Endothelial cell (in vitro differentiated cells): ENCODE measurements around the gene DDX28. TPM values are rescaled to one million over a fixed set of nuclear protein-coding genes. Genes with fewer than 3 reads are reported as not detected.

Experiments used
- DNase-seq: peaks from one replicate; pipeline ENCODE4 v3.0.0; 2021; ENCODE audit warnings: low spot score
- H3K27ac Mint-ChIP-seq: one replicate; pipeline ENCODE4 v1.8.0; 2021; ENCODE audit warnings: mixed read lengths, inconsistent platforms; ENCODE audit not compliant: unreplicated experiment
- H3K27me3 Mint-ChIP-seq: one replicate; pipeline ENCODE4 v1.8.0; 2021; ENCODE audit warnings: mild to moderate bottlenecking, moderate library complexity, mixed read lengths, inconsistent platforms; ENCODE audit not compliant: unreplicated experiment
- H3K36me3 Mint-ChIP-seq: one replicate; pipeline ENCODE4 v1.8.0; 2021; ENCODE audit warnings: mild to moderate bottlenecking, low read depth, mixed read lengths, inconsistent platforms; ENCODE audit not compliant: unreplicated experiment
- H3K4me1 Mint-ChIP-seq: one replicate; pipeline ENCODE4 v1.8.0; 2021; ENCODE audit warnings: mild to moderate bottlenecking, mixed read lengths, inconsistent platforms; ENCODE audit not compliant: unreplicated experiment
- H3K4me3 Mint-ChIP-seq: one replicate; pipeline ENCODE4 v1.8.0; 2021; ENCODE audit warnings: mild to moderate bottlenecking, mixed read lengths, inconsistent platforms; ENCODE audit not compliant: unreplicated experiment
- H3K9me3 Mint-ChIP-seq: one replicate; pipeline ENCODE4 v1.8.0; 2021; ENCODE audit warnings: mixed read lengths, inconsistent platforms; ENCODE audit not compliant: unreplicated experiment
- CTCF ChIP-seq: fragments of 200-600 bp; sonication (generic); IDR thresholded peaks from one replicate; pipeline ENCODE4 v1.5.0; 2021; ENCODE audit warnings: antibody characterized with exemption; ENCODE audit not compliant: unreplicated experiment
- total RNA-seq: library from RNA; stranded (reverse); fragmentation: NEBNext Ultra II Directional; extraction: Animal tissue kit (Norgen Biotek cat#: 25700); gene quantifications from one replicate; pipeline ENCODE4 v1.2.1, GENCODE V29; 2021; ENCODE audit not compliant: unreplicated experiment

Gene DDX28
- total RNA-seq, 1 donor from 2014 or later, result 10.3 TPM

GRCh38 chr16:68070249-68070730 lies 47.3 kb upstream of the DDX28 start:
- DNase-seq, result no peak
- H3K36me3 Mint-ChIP-seq, result peaks cover 31% of the 10 kb centered on the region
- TF ChIP-seq CTCF, result no peak
- H3K9me3 Mint-ChIP-seq, result no peaks in the 10 kb centered on the region
- H3K27me3 Mint-ChIP-seq, result peaks cover 6% of the 10 kb centered on the region
- H3K4me1 Mint-ChIP-seq, result peaks cover 4% of the 10 kb centered on the region
- H3K4me3 Mint-ChIP-seq, result no peak overlapping the region
- no peak overlapping the region for H3K27ac Mint-ChIP-seq

GRCh38 chr16:68069511-68070248 lies 46.6 kb upstream of the DDX28 start:
- peaks cover 6% of the 10 kb centered on the region for H3K27me3 Mint-ChIP-seq
- peaks cover 4% of the 10 kb centered on the region for H3K4me1 Mint-ChIP-seq
- peaks cover 30% of the 10 kb centered on the region for H3K36me3 Mint-ChIP-seq
- no peak overlapping the region for H3K4me3 Mint-ChIP-seq
- H3K27ac Mint-ChIP-seq, result no peak overlapping the region
- no peak for TF ChIP-seq CTCF
- H3K9me3 Mint-ChIP-seq, result no peaks in the 10 kb centered on the region
- no peak for DNase-seq

- no peak for TF ChIP-seq CTCF
- H3K4me1 Mint-ChIP-seq, result peaks cover 4% of the 10 kb centered on the region
- H3K27ac Mint-ChIP-seq, result no peak overlapping the region
- no peaks in the 10 kb centered on the region for H3K9me3 Mint-ChIP-seq
- peaks cover 4% of the 10 kb centered on the region for H3K27me3 Mint-ChIP-seq
- H3K36me3 Mint-ChIP-seq, result peaks cover 23% of the 10 kb centered on the region
- DNase-seq, result no peak
- no peak overlapping the region for H3K4me3 Mint-ChIP-seq
Measured at GRCh38 chr16:68068926-68069325, 45.9 kb upstream of the DDX28 start.

GRCh38 chr16:68066763-68067162 lies 43.7 kb upstream of the DDX28 start:
- no peak for TF ChIP-seq CTCF
- Mint-ChIP-seq H3K27ac (no peak overlapping the region), H3K4me3 (no peak overlapping the region), H3K27me3 (peaks cover 4% of the 10 kb centered on the region), H3K9me3 (no peaks in the 10 kb centered on the region), H3K36me3 (peaks cover 20% of the 10 kb centered on the region), H3K4me1 (peaks cover 5% of the 10 kb centered on the region)
- no peak for DNase-seq

GRCh38 chr16:68065716-68066305 lies 42.8 kb upstream of the DDX28 start:
- Mint-ChIP-seq H3K4me1 (peaks cover 14% of the 10 kb centered on the region), H3K27me3 (peaks cover 6% of the 10 kb centered on the region), H3K9me3 (no peaks in the 10 kb centered on the region), H3K36me3 (peaks cover 17% of the 10 kb centered on the region), H3K27ac (no peak overlapping the region), H3K4me3 (no peak overlapping the region)
- no peak for TF ChIP-seq CTCF
- no peak for DNase-seq
